WTC11 (cell line): ENCODE results near the gene MANF. TPM values are rescaled to one million over a fixed set of nuclear protein-coding genes. Genes with fewer than 3 reads are reported as not detected.

Experiments
- ATAC-seq: fragments of 200-7000 bp; cut with Tn5 transposase; 2 replicates; pipeline ENCODE4 v1.10.0; 2021; ENCODE audit warnings: mild to moderate bottlenecking, moderate library complexity
- CTCF ChIA-PET: fragments of 300-600 bp; sonication (Branson Sonifier 250); formaldehyde crosslinking; loops from one replicate; lab custom pipeline; 2021; ENCODE audit warnings: antibody characterized with exemption; lab: Charles Lee
- POLR2A ChIA-PET: fragments of 350-600 bp; sonication (Branson Sonifier 250); formaldehyde crosslinking; loops from one replicate; lab custom pipeline; 2021; ENCODE audit warnings: antibody characterized with exemption; lab: Charles Lee
- DNase-seq: peaks from one replicate; pipeline ENCODE4 v3.0.0; 2021; ENCODE audit warnings: low spot score
- H3K27ac Mint-ChIP-seq: 2 replicates; pipeline ENCODE4 v1.8.0; 2021; ENCODE audit warnings: mixed read lengths
- H3K27me3 Mint-ChIP-seq: 2 replicates; pipeline ENCODE4 v1.8.0; 2021; ENCODE audit warnings: low read depth, mild to moderate bottlenecking, moderate library complexity, mixed read lengths
- H3K36me3 Mint-ChIP-seq: 2 replicates; pipeline ENCODE4 v1.8.0; 2021; ENCODE audit warnings: mixed read lengths
- H3K4me1 Mint-ChIP-seq: 2 replicates; pipeline ENCODE4 v1.8.0; 2022; ENCODE audit warnings: mixed read lengths
- H3K4me3 Mint-ChIP-seq: 2 replicates; pipeline ENCODE4 v1.8.0; 2021; ENCODE audit warnings: mild to moderate bottlenecking, moderate library complexity, mixed read lengths
- H3K9me3 Mint-ChIP-seq: 2 replicates; pipeline ENCODE4 v1.8.0; 2021; ENCODE audit warnings: mixed read lengths
- CDX4 ChIP-seq: fragments of 250-450 bp; sonication (Bioruptor Pico); IDR thresholded peaks from 2 replicates; pipeline ENCODE4 v1.9.0; 2021; ENCODE audit warnings: moderate library complexity, mild to moderate bottlenecking, inconsistent platforms, borderline replicate concordance
- ESRRA ChIP-seq: sonication (generic); formaldehyde crosslinking; IDR thresholded peaks from 2 replicates; pipeline ENCODE4 v1.8.1; 2022; ENCODE audit warnings: mild to moderate bottlenecking, missing genetic modification reagents, borderline replicate concordance
- ETV6 ChIP-seq: sonication (generic); formaldehyde crosslinking; IDR thresholded peaks from 2 replicates; pipeline ENCODE4 v1.8.1; 2022; ENCODE audit warnings: mild to moderate bottlenecking, missing genetic modification reagents
- FOXP4 ChIP-seq: sonication (generic); formaldehyde crosslinking; IDR thresholded peaks from 2 replicates; pipeline ENCODE4 v1.8.0; 2022; ENCODE audit warnings: mild to moderate bottlenecking, missing genetic modification reagents
- GRHL2 ChIP-seq: fragments of 250-450 bp; sonication (Bioruptor Pico); IDR thresholded peaks from 2 replicates; pipeline ENCODE4 v1.8.0; 2022; ENCODE audit warnings: mild to moderate bottlenecking, moderate library complexity; ENCODE audit not compliant: insufficient replicate concordance, severe bottlenecking
- GTF2I ChIP-seq: fragments of 250-450 bp; sonication (Bioruptor Pico); conservative IDR thresholded peaks from 2 replicates; pipeline ENCODE4 v1.4.0; 2021; ENCODE audit warnings: mild to moderate bottlenecking
- JUN ChIP-seq: sonication (generic); formaldehyde crosslinking; IDR thresholded peaks from 2 replicates; pipeline ENCODE4 v1.8.0; 2023; ENCODE audit warnings: mild to moderate bottlenecking, missing genetic modification reagents
- KAT7 ChIP-seq: sonication (generic); formaldehyde crosslinking; IDR thresholded peaks from 2 replicates; pipeline ENCODE4 v1.8.1; 2023; ENCODE audit warnings: missing genetic modification reagents, mild to moderate bottlenecking, borderline replicate concordance
- NR1H2 ChIP-seq: sonication (generic); formaldehyde crosslinking; IDR thresholded peaks from 2 replicates; pipeline ENCODE4 v1.9.0; 2021; ENCODE audit warnings: mild to moderate bottlenecking, moderate library complexity, missing genetic modification reagents
- NR2C2 ChIP-seq: sonication (generic); formaldehyde crosslinking; IDR thresholded peaks from 2 replicates; pipeline ENCODE4 v1.8.0; 2022; ENCODE audit warnings: mild to moderate bottlenecking, missing genetic modification reagents
- NR3C1 ChIP-seq: sonication (generic); formaldehyde crosslinking; conservative IDR thresholded peaks from 2 replicates; pipeline ENCODE4 v1.8.1; 2023; ENCODE audit warnings: low read depth, mild to moderate bottlenecking, missing genetic modification reagents
- OVOL2 ChIP-seq: fragments of 250-450 bp; sonication (Bioruptor Pico); IDR thresholded peaks from 2 replicates; pipeline ENCODE4 v1.9.0; 2021; ENCODE audit warnings: mild to moderate bottlenecking, borderline replicate concordance
- TP53 ChIP-seq: sonication (generic); formaldehyde crosslinking; IDR thresholded peaks from 2 replicates; pipeline ENCODE4 v1.8.1; 2023; ENCODE audit warnings: mild to moderate bottlenecking, missing genetic modification reagents
- USF2 ChIP-seq: sonication (generic); formaldehyde crosslinking; IDR thresholded peaks from 2 replicates; pipeline ENCODE4 v1.8.1; 2023; ENCODE audit warnings: mild to moderate bottlenecking, missing genetic modification reagents, moderate library complexity
- ZNF232 ChIP-seq: sonication (generic); formaldehyde crosslinking; IDR thresholded peaks from 2 replicates; pipeline ENCODE4 v1.8.0; 2022; ENCODE audit warnings: mild to moderate bottlenecking, missing genetic modification reagents
- total RNA-seq: library from RNA; stranded (reverse); gene quantifications from 3 replicates; pipeline ENCODE4 v1.2.3, GENCODE V29; 2021
- TF ChIP-seq, protein P1 (sequence below): sonication (generic); formaldehyde crosslinking; IDR thresholded peaks from 2 replicates; pipeline ENCODE4 v1.8.0; 2022; ENCODE audit warnings: mild to moderate bottlenecking, missing genetic modification reagents
- TF ChIP-seq, protein P2 (sequence below): sonication (generic); formaldehyde crosslinking; IDR thresholded peaks from 2 replicates; pipeline ENCODE4 v1.8.0; 2023; ENCODE audit warnings: missing genetic modification reagents, mild to moderate bottlenecking, borderline replicate concordance
- TF ChIP-seq, protein P3 (sequence below): sonication (generic); formaldehyde crosslinking; IDR thresholded peaks from 2 replicates; pipeline ENCODE4 v1.8.1; 2023; ENCODE audit warnings: mild to moderate bottlenecking, missing genetic modification reagents, borderline replicate concordance

Gene MANF
- total RNA-seq, 1 experiment from 2014 or later = 121 TPM

GRCh38 chr3:51354172-51354571 lies 30.9 kb upstream of the MANF start:
- Mint-ChIP-seq H3K27me3 (no peaks in the 10 kb centered on the region; the same call in 1 of the 2 replicates), H3K27ac (no peak overlapping the region), H3K36me3 (no peaks in the 10 kb centered on the region), H3K9me3 (no peaks in the 10 kb centered on the region), H3K4me1 (0 out of 2 replicates have a peak, but pooled peaks cover 4% of the 10 kb centered on the region), H3K4me3 (no peak overlapping the region)
- DNase-seq (no peak), ATAC-seq (no peak)
- TF ChIP-seq, protein P1, sequence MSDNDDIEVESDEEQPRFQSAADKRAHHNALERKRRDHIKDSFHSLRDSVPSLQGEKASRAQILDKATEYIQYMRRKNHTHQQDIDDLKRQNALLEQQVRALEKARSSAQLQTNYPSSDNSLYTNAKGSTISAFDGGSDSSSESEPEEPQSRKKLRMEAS (CRISPR knock-in tag) = no peak
- TF ChIP-seq GTF2I = no peak
- TF ChIP-seq JUN (CRISPR knock-in tag) = no peak
- TF ChIP-seq, protein P2, sequence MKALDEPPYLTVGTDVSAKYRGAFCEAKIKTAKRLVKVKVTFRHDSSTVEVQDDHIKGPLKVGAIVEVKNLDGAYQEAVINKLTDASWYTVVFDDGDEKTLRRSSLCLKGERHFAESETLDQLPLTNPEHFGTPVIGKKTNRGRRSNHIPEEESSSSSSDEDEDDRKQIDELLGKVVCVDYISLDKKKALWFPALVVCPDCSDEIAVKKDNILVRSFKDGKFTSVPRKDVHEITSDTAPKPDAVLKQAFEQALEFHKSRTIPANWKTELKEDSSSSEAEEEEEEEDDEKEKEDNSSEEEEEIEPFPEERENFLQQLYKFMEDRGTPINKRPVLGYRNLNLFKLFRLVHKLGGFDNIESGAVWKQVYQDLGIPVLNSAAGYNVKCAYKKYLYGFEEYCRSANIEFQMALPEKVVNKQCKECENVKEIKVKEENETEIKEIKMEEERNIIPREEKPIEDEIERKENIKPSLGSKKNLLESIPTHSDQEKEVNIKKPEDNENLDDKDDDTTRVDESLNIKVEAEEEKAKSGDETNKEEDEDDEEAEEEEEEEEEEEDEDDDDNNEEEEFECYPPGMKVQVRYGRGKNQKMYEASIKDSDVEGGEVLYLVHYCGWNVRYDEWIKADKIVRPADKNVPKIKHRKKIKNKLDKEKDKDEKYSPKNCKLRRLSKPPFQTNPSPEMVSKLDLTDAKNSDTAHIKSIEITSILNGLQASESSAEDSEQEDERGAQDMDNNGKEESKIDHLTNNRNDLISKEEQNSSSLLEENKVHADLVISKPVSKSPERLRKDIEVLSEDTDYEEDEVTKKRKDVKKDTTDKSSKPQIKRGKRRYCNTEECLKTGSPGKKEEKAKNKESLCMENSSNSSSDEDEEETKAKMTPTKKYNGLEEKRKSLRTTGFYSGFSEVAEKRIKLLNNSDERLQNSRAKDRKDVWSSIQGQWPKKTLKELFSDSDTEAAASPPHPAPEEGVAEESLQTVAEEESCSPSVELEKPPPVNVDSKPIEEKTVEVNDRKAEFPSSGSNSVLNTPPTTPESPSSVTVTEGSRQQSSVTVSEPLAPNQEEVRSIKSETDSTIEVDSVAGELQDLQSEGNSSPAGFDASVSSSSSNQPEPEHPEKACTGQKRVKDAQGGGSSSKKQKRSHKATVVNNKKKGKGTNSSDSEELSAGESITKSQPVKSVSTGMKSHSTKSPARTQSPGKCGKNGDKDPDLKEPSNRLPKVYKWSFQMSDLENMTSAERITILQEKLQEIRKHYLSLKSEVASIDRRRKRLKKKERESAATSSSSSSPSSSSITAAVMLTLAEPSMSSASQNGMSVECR (CRISPR knock-in tag) = no peak
- no peak for TF ChIP-seq TP53 (CRISPR knock-in tag)
- no peak for TF ChIP-seq CDX4
- TF ChIP-seq NR3C1 (CRISPR knock-in tag) = no peak
- no peak for TF ChIP-seq ETV6 (CRISPR knock-in tag)
- no peak for TF ChIP-seq USF2 (CRISPR knock-in tag)
- TF ChIP-seq OVOL2 (CRISPR knock-in tag) = no peak
- no peak for TF ChIP-seq GRHL2 (CRISPR knock-in tag)
- no peak for TF ChIP-seq ZNF232 (CRISPR knock-in tag)
- no peak for TF ChIP-seq KAT7 (CRISPR knock-in tag)
- no peak for TF ChIP-seq NR2C2
- TF ChIP-seq, protein P3, sequence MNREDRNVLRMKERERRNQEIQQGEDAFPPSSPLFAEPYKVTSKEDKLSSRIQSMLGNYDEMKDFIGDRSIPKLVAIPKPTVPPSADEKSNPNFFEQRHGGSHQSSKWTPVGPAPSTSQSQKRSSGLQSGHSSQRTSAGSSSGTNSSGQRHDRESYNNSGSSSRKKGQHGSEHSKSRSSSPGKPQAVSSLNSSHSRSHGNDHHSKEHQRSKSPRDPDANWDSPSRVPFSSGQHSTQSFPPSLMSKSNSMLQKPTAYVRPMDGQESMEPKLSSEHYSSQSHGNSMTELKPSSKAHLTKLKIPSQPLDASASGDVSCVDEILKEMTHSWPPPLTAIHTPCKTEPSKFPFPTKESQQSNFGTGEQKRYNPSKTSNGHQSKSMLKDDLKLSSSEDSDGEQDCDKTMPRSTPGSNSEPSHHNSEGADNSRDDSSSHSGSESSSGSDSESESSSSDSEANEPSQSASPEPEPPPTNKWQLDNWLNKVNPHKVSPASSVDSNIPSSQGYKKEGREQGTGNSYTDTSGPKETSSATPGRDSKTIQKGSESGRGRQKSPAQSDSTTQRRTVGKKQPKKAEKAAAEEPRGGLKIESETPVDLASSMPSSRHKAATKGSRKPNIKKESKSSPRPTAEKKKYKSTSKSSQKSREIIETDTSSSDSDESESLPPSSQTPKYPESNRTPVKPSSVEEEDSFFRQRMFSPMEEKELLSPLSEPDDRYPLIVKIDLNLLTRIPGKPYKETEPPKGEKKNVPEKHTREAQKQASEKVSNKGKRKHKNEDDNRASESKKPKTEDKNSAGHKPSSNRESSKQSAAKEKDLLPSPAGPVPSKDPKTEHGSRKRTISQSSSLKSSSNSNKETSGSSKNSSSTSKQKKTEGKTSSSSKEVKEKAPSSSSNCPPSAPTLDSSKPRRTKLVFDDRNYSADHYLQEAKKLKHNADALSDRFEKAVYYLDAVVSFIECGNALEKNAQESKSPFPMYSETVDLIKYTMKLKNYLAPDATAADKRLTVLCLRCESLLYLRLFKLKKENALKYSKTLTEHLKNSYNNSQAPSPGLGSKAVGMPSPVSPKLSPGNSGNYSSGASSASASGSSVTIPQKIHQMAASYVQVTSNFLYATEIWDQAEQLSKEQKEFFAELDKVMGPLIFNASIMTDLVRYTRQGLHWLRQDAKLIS (CRISPR knock-in tag) = no peak
- no peak for TF ChIP-seq FOXP4 (CRISPR knock-in tag)
- TF ChIP-seq NR1H2 = no peak
- TF ChIP-seq ESRRA (CRISPR knock-in tag) = no peak
- CTCF ChIA-PET = interaction anchor here (1.9 kb wide), 1 partner anchor 18 kb away, joined by 8 read pairs; no protein-coding TSS in a partner anchor
- POLR2A ChIA-PET = no interaction called here
